Heart right ventricle (tissue), 16 donors: ENCODE data around the gene ZNF337. TPM values are rescaled to one million over a fixed set of nuclear protein-coding genes. Genes with fewer than 3 reads are reported as not detected.

Experiments
- ATAC-seq, 8 donors: fragments of 200-7000 bp; cut with Tn5 transposase; one replicate each; pipeline ENCODE4 v1.9.1; 2020; ENCODE audit warnings: mild to moderate bottlenecking in 8 of 8, moderate library complexity in 8 of 8, moderate number of reproducible peaks in 1 of 8
- DNase-seq, 2 donors: peaks; one replicate each; pipeline ENCODE4 v3.0.0-alpha.2; 2020
- H3K27ac ChIP-seq, 10 donors: fragments of 200-600 bp; sonication (generic) in 2 of 10; one replicate each; pipeline versions ENCODE4 v1.5.0 to v1.8.0; 2020 to 2022; ENCODE audit warnings: mild to moderate bottlenecking in 3 of 10
- H3K27me3 ChIP-seq, 7 donors: fragments of 200-600 bp; one replicate each; pipeline ENCODE4 v1.8.0; 2021 to 2022; ENCODE audit warnings: mild to moderate bottlenecking in 2 of 7
- H3K36me3 ChIP-seq, 9 donors: fragments of 200-600 bp; sonication (generic) in 1 of 9; one replicate each; pipeline versions ENCODE4 v1.5.0 to v1.8.0; 2020 to 2022; ENCODE audit warnings: mild to moderate bottlenecking in 2 of 9
- H3K4me1 ChIP-seq, 9 donors: fragments of 200-600 bp; sonication (generic) in 1 of 9; one replicate each; pipeline versions ENCODE4 v1.5.0 to v1.8.0; 2020 to 2022; ENCODE audit warnings: mild to moderate bottlenecking in 4 of 9
- H3K4me3 ChIP-seq, 10 donors: fragments of 200-600 bp; sonication (generic) in 2 of 10; one replicate each; pipeline versions ENCODE4 v1.5.0 to v1.8.0; 2020 to 2022; ENCODE audit warnings: mild to moderate bottlenecking in 7 of 10, moderate library complexity in 2 of 10
- H3K9me3 ChIP-seq, 11 donors: fragments of 200-600 bp in 10 of 11; sonication (generic) in 2 of 11; one replicate each; pipeline versions ENCODE4 v1.5.0 to v1.8.0; 2013 to 2022; ENCODE audit warnings: mild to moderate bottlenecking in 2 of 11, control low read depth in 1 of 11, moderate library complexity in 1 of 11
- WGBS, 2 donors: extraction: QIAGEN DNeasy Blood & Tissue Kit; methylation state at CpG; one replicate each; pipeline ENCODE4 v1.1.7; 2013; ENCODE audit warnings: inconsistent platforms in 1 of 2; 5-methylcytosine and 5-hydroxymethylcytosine counted together
- intact Hi-C, 10 donors: fragments of 100-400 bp; cut with DNase I; formaldehyde crosslinking; loops; one replicate each; pipeline versions ENCODE4 v1.11.1 to v1.14.2; 2022
- polyA plus RNA-seq, 2 donors: library from polyadenylated mRNA; stranded (reverse); fragments of 200-250 nt; gene quantifications; one replicate each; pipeline ENCODE4 v1.2.3, GENCODE V29; 2013
- total RNA-seq, 10 donors: library from RNA; stranded (reverse); fragmentation: NEBNext Ultra II Directional in 3 of 10; extraction: Animal tissue kit (Norgen Biotek cat#: 25700) in 3 of 10; gene quantifications; one replicate each; pipeline versions ENCODE4 v1.2.1 to v1.2.4, GENCODE V29; 2021 to 2023
- TF ChIP-seq, protein P1 (sequence below), 9 donors: fragments of 200-600 bp; sonication (generic) in 2 of 9; IDR thresholded peaks; one replicate each; pipeline versions ENCODE4 v1.5.0 to v1.8.0; 2021 to 2022; ENCODE audit warnings: antibody characterized with exemption in 9 of 9, mild to moderate bottlenecking in 5 of 9, moderate library complexity in 1 of 9
- donor health status: Arrhythmogenic right ventricular cardiomyopathy.
- donor health status: ischemic (EF 13 %, LVEDD 7.1; RV severe dilation, severe dysfunction).
- donor health status: healthy with polysubstance abuse.
- donor health status: DM: no; HTN: yes; CAD: no.
- donor health status: DM: no; HTN: no; CAD: no.
- donor health status: ischemic (EF 25% LVEDD 6.9; RV normal size, moderate dysfunction).
- donor health status: ischemic (EF 25% LVEDD 5.7; RV mildly dilated, moderate dysfunction).
- donor health status: healthy.
- donor health status: DM: yes; HTN: yes; CAD: no.
- donor health status: Ischemic cardiomyopathy.
- donor health status: ischemic (EF 35%, LVEDD 5.7; RV mildly dilated, moderate dysfunction).
- donor health status: nonischemic (EF 11% LVEDD 7.7; RV severe dilation, severe dysfunction).
- donor health status: DM: yes; HTN: yes; CAD: no.
- donor health status: PGD.
- donor health status: ischemic (EF 29% LVEDD 5.4; RV normal size, mild dysfunction).
- donor health status: nonischemic (EF 23%, LVEDD 6.1; RV moderate dilation, normal function).

The ZNF337 gene
- total and polyA plus RNA-seq, 12 donors: 5.4 to 17.1 (median 7.4) TPM

DNA sequence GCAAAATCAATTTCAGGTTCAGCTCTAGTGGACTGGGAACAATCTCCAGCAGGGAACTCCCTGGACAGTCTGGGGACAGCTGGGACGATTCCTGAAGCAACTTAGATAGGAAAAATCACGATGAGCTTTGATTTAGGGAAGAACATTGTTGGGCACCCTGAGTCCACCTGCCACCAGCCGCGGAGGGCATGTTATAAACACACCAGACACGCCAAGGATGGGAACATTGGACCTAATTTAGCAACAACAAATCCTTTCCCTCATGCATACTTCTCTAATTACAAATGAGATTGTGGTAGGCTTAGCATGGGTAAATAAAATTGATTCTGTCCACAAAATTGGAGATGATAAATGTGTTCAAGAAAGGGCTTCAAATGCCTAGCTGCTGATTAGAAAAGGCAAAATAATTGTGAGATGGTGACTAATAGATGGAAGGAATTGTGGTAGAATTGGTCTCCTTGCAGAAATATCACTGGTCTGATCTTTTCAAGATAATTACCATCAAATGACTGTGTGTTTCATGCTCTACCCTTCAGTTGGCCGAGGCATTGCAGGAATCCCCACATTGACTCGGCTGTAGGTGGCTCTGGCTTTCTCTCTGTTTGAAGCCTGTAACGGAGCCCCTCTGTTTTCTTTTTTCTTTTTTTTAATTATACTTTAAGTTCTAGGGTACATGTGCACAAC, 66.7 kb downstream of the ZNF337 start:
- no peak overlapping the region for H3K27ac ChIP-seq
- no peak for DNase-seq
- TF ChIP-seq, protein P1, sequence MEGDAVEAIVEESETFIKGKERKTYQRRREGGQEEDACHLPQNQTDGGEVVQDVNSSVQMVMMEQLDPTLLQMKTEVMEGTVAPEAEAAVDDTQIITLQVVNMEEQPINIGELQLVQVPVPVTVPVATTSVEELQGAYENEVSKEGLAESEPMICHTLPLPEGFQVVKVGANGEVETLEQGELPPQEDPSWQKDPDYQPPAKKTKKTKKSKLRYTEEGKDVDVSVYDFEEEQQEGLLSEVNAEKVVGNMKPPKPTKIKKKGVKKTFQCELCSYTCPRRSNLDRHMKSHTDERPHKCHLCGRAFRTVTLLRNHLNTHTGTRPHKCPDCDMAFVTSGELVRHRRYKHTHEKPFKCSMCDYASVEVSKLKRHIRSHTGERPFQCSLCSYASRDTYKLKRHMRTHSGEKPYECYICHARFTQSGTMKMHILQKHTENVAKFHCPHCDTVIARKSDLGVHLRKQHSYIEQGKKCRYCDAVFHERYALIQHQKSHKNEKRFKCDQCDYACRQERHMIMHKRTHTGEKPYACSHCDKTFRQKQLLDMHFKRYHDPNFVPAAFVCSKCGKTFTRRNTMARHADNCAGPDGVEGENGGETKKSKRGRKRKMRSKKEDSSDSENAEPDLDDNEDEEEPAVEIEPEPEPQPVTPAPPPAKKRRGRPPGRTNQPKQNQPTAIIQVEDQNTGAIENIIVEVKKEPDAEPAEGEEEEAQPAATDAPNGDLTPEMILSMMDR (IDR thresholded peaks at IDR 0.05): no peak
- 91 to 94% methylated on average over 8 of the region's 8 CpGs for WGBS, 2 donors
- no peak overlapping the region for H3K4me3 ChIP-seq
- peaks cover 0 to under 1% (median 0%) of the 10 kb centered on the region in 9 donors for H3K4me1 ChIP-seq
- H3K36me3 ChIP-seq: peaks cover 0 to 10% (median 0%) of the 10 kb centered on the region in 9 donors
- H3K9me3 ChIP-seq: peaks cover 0 to 8% (median 0%) of the 10 kb centered on the region in 11 donors
- intact Hi-C loops: loop anchor here in 2 of 10 donors (5.0 to 10.0 kb wide), 3 partner anchors 52 to 85 kb away; no protein-coding TSS in a partner anchor
- no peaks in the 10 kb centered on the region for H3K27me3 ChIP-seq
- no peak for ATAC-seq

DNA sequence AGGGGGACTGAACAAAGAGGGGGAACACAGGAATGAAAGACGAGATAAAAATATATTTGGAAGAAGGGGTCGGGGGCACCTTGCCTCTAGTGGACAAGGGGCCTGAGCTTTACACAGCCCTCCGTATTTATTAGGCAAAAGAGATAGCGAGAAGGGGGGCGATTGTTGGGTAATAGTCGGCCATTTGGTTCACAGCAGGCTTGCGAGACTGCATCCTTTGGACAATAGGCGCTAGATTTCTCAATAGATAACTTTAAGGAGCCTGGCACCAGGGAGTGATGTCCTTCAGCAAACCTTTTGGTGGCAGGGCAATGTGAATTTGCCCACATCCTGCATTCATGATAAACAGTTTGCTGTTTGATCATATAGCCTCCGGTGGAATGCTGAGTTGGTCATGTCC, 69.9 kb downstream of the ZNF337 start:
- Histone ChIP-seq H3K36me3 (no peaks in the 10 kb centered on the region), H3K9me3 (peaks cover 0 to 8% (median 0%) of the 10 kb centered on the region in 11 donors), H3K27me3 (no peaks in the 10 kb centered on the region), H3K27ac (no peak overlapping the region), H3K4me1 (peaks cover 0 to 23% (median 17%) of the 10 kb centered on the region in 9 donors), H3K4me3 (no peak overlapping the region)
- DNase-seq (no peak), ATAC-seq (no peak)
- TF ChIP-seq, protein P1 (IDR thresholded peaks at IDR 0.05): no peak
- 83 to 88% methylated on average over 9 of the region's 9 CpGs for WGBS, 2 donors
- intact Hi-C loops: loop anchor here in 1 of 10 donors (10.0 kb wide), 1 partner anchor 82 kb away; no protein-coding TSS in a partner anchor

DNA sequence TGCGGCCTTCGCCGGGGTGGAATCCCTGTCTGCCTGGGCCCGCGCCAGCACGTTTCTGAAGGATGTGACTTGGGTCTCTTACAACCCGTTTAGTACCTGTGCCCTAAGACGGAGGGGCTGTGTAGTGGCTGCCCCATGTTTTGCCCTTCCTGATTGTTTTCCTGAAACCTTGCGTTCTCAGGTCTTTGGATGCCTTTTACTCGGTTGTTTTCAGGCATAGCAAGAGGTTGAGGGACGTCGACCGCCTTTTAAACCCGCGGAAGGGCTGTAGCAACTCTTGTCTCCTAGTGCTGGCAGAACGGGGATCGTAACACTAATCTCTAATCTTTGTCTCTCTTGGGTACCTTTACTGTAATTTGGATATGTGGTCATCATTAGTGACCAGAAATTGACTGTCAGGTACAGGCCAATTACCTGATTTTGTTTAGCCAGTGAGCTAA, 72.1 kb downstream of the ZNF337 start:
- ATAC-seq (no peak), DNase-seq (peak in 1 of 2 donors; percentile 36)
- TF ChIP-seq, protein P1 (IDR thresholded peaks at IDR 0.05): no peak
- Histone ChIP-seq H3K36me3 (no peaks in the 10 kb centered on the region), H3K27me3 (no peaks in the 10 kb centered on the region), H3K9me3 (peaks cover 0 to 8% (median 0%) of the 10 kb centered on the region in 11 donors), H3K27ac (peak overlapping the region; percentile 62 to 97 (median 90)), H3K4me3 (peak overlapping the region; percentile 87 to 98 (median 92)), H3K4me1 (peaks cover 0 to 24% (median 17%) of the 10 kb centered on the region in 9 donors)
- intact Hi-C loops: loop anchor here in 5 of 10 donors (5.0 to 10.0 kb wide), 3 partner anchors 73 to 87 kb away; partner anchors contain the start of gene ZNF337 (in 3 of the 5)
- WGBS, 2 donors: 39 to 43% methylated on average over 17 of the region's 17 CpGs

Other genes starting within 250 kb of the ZNF337 start
- 1 to 10 TPM; 1.4 to 8.3 (median 3.8) TPM for gene NINL, start 111.3 kb downstream of the ZNF337 start, total RNA-seq
- gene NINL, start 111.3 kb downstream of the ZNF337 start, polyA plus RNA-seq: 10 to 100 TPM in 1 of 2 donors, 1 to 10 TPM in 1; 1.3 to 17.9 TPM
- 1 to 10 TPM; 1.9 to 6.2 (median 3.0) TPM for gene NANP, start 72.8 kb downstream of the ZNF337 start, total RNA-seq
- 1 to 10 TPM; 1.7 to 3.1 TPM for gene NANP, start 72.8 kb downstream of the ZNF337 start, polyA plus RNA-seq